HepG2 (cell line): ENCODE data around the gene OTUD6A.

Experiments
- BCLAF1 ChIP-seq: fragments of 450-650 bp; IDR thresholded peaks from 2 replicates; pipeline ENCODE4 v1.6.1; 2017; ENCODE audit warnings: mild to moderate bottlenecking
- BRCA1 ChIP-seq: sonication (generic); formaldehyde crosslinking; IDR thresholded peaks from 2 replicates; pipeline ENCODE4 v1.4.0; 2020; ENCODE audit warnings: missing genetic modification reagents
- CEBPB ChIP-seq: IDR thresholded peaks from 2 replicates; pipeline ENCODE4 v1.6.1; 2011; ENCODE audit warnings: low read depth, low read length, improper control_type of control experiment, borderline replicate concordance
- CTCF ChIP-seq: sonication (generic); formaldehyde crosslinking; IDR thresholded peaks from 2 replicates; pipeline ENCODE4 v1.5.0; 2020; ENCODE audit warnings: mild to moderate bottlenecking, missing genetic modification reagents, moderate library complexity
- EZH2 ChIP-seq: conservative IDR thresholded peaks from 2 replicates; pipeline ENCODE4 v1.6.1; 2012; ENCODE audit warnings: mild to moderate bottlenecking, low read depth, low read length, moderate library complexity
- JUN ChIP-seq: sonication (generic); formaldehyde crosslinking; IDR thresholded peaks from 2 replicates; pipeline ENCODE4 v1.4.0; 2020; ENCODE audit warnings: mild to moderate bottlenecking, missing genetic modification reagents
- NFE2L1 ChIP-seq: sonication (generic); formaldehyde crosslinking; IDR thresholded peaks from 2 replicates; pipeline ENCODE4 v1.4.0; 2020; ENCODE audit warnings: missing genetic modification reagents, mild to moderate bottlenecking, borderline replicate concordance
- NR1H2 ChIP-seq: sonication (generic); formaldehyde crosslinking; IDR thresholded peaks from 2 replicates; pipeline ENCODE4 v1.8.1; 2022; ENCODE audit warnings: low read depth, missing genetic modification reagents, borderline replicate concordance
- TFAP4 ChIP-seq: sonication (generic); IDR thresholded peaks from 2 replicates; pipeline ENCODE4 v1.6.1; 2016; ENCODE audit warnings: low read depth, borderline replicate concordance
- ZNF780A ChIP-seq: sonication (generic); formaldehyde crosslinking; IDR thresholded peaks from 2 replicates; pipeline ENCODE4 v1.8.0; 2022; ENCODE audit warnings: mild to moderate bottlenecking, missing genetic modification reagents, moderate library complexity
- ZZZ3 ChIP-seq: sonication (generic); formaldehyde crosslinking; IDR thresholded peaks from 2 replicates; pipeline ENCODE4 v1.4.0; 2020; ENCODE audit warnings: missing genetic modification reagents, mild to moderate bottlenecking, borderline replicate concordance

GRCh38 chrX:70038951-70039350, 23.3 kb upstream of the OTUD6A start:
- TF ChIP-seq ZNF780A (CRISPR knock-in tag) (no peak), CEBPB (no peak), CTCF (CRISPR knock-in tag) (no peak), NFE2L1 (CRISPR knock-in tag) (no peak), TFAP4 (no peak), JUN (no peak), ZZZ3 (no peak), NR1H2 (no peak), EZH2 (no peak), BRCA1 (CRISPR knock-in tag) (no peak), BCLAF1 (no peak)
